Fibroblast of villous mesenchyme (primary cell): ENCODE measurements around the gene CABLES2. TPM values are rescaled to one million over a fixed set of nuclear protein-coding genes. Genes with fewer than 3 reads are reported as not detected.

Experiments used
- DNase-seq: peaks from one replicate; pipeline ENCODE4 v3.0.0-alpha.2; 2010; ENCODE audit warnings: low read depth
- H3K4me3 ChIP-seq: 2 replicates; pipeline ENCODE4 v1.5.1; 2011; ENCODE audit warnings: low read depth, mild to moderate bottlenecking, low read length
- total RNA-seq: library from RNA; depleted of rRNA; stranded (reverse); fragments of >200 nt; gene quantifications from 2 replicates; pipeline ENCODE4 v1.2.3, GENCODE V29; 2012
- TF ChIP-seq, protein P1 (sequence below): IDR thresholded peaks from 2 replicates; pipeline ENCODE4 v1.5.1; 2012; ENCODE audit warnings: low read depth, mild to moderate bottlenecking, low read length; ENCODE audit not compliant: insufficient read depth

The CABLES2 gene
- total RNA-seq, 1 donor = 1.7 TPM

DNA sequence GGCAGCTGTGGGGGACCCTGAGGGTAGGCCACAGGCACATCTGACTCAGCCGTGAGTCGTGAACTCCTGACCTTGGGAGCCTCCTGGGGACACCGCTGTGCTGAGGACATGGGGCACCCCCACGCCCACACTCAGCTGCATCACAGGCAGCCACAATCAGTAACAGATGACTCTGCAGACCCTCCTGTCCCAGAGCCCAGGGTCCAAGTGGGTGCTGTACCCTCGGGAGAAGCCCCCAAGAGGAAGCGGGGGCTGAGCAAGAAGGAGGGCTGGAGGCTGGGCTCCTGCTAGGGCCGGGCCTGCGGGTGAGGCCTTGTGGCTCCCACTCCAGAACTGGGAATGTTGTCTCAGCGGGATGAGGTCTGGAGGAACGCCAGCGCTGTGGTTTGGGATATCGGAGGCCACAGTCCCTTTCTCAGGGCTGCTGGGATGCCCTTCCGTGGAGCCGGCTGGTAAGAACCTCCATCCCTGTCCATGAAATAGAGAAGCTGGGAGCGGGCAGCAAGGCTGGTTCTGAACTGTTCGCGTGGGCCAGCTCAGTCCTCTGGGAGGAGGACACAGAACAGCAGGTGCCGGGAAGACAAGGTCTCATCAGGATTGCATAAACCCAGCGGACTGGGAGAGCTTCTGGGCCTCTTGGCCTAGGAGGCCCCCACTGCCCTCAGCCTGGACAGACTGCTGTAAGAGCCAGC lies 36.8 kb downstream of the CABLES2 start:
- DNase-seq = peak; percentile 91
- no peak overlapping the region for H3K4me3 ChIP-seq
- TF ChIP-seq, protein P1, sequence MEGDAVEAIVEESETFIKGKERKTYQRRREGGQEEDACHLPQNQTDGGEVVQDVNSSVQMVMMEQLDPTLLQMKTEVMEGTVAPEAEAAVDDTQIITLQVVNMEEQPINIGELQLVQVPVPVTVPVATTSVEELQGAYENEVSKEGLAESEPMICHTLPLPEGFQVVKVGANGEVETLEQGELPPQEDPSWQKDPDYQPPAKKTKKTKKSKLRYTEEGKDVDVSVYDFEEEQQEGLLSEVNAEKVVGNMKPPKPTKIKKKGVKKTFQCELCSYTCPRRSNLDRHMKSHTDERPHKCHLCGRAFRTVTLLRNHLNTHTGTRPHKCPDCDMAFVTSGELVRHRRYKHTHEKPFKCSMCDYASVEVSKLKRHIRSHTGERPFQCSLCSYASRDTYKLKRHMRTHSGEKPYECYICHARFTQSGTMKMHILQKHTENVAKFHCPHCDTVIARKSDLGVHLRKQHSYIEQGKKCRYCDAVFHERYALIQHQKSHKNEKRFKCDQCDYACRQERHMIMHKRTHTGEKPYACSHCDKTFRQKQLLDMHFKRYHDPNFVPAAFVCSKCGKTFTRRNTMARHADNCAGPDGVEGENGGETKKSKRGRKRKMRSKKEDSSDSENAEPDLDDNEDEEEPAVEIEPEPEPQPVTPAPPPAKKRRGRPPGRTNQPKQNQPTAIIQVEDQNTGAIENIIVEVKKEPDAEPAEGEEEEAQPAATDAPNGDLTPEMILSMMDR = no peak

- TF ChIP-seq, protein P1 = no peak
- H3K4me3 ChIP-seq = no peak overlapping the region
- no peak for DNase-seq
These were observed 37.3 kb downstream of the CABLES2 start for GRCh38 chr20:62369815-62370114.

DNA sequence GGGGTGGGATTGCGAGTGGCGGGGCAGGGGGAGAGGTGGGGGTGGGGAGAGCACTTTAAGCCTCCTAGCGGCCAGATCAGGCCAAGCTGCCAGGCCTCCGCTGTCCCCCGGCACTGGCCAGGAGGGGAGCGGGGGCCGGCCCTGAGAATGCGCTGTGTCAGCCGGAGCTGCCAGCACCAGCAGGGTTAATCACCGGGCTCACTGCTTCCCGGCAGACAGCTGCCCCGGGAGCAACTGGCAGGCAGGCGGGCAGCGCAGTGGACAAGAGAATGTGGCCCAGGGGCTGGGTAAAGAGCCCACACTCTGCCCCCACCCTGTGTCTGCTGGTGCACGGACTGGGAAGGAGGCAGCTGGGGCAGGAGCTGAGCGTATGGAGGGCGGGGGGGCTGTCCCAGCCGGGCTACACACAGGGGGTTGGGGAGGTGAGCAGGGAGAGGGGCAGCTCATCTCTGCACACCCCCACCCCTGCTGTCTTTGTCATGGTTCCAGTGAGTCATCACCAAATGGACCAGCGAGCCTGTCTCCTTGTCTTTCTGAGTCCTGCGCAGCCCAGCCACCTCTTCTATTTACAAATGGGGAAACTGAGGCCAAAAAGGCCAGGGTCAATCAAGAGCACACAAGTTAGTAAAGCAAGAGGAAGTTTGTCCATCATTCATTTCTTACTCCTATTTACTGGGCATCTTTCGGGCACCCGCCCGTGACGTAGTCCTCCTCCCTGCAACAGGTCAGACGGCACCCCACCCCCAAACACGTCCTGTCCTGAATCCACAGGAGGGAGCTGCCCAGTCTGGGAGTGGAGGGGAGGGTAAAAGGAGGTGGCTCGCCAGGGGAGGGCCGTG lies 37.9 kb downstream of the CABLES2 start:
- peak; percentile 73 for DNase-seq
- TF ChIP-seq, protein P1 = peak; percentile 33
- H3K4me3 ChIP-seq = peak overlapping the region; percentile 33

DNA sequence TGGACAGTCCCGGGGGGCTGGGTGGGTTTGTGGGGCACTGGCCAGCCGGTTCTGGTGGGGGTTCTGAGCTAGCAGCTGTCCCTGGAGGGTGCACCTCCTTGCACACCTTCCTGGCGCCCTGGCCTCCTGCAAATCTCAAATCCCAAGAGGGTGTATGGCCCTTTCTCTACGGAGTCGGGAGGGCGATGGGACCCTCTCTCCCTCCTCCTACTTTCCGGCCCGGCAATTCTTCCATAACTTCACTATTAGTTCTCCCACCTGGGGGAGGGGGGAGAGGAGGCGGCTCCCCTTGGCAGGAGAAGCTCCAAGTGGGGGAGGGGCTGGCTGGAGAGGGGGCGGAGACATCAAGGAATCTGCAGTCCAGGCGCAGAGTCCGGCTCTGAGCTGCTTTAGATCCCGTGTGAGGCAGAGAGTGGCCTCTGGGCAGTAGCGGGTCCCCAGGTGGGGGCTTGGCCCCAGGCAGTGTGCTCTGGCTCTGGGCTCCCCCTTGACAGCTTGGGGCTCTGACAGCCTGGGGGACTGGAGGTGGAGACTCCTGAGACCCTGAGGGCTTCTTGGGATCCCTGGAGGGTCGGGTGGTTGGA lies 38.6 kb downstream of the CABLES2 start:
- no peak for DNase-seq
- H3K4me3 ChIP-seq = peak overlapping the region; percentile 33
- TF ChIP-seq, protein P1 = no peak

GRCh38 chr20:62367633-62368391 lies 39.3 kb downstream of the CABLES2 start:
- DNase-seq = no peak
- TF ChIP-seq, protein P1 = no peak
- H3K4me3 ChIP-seq = peak overlapping the region; percentile 44

DNA sequence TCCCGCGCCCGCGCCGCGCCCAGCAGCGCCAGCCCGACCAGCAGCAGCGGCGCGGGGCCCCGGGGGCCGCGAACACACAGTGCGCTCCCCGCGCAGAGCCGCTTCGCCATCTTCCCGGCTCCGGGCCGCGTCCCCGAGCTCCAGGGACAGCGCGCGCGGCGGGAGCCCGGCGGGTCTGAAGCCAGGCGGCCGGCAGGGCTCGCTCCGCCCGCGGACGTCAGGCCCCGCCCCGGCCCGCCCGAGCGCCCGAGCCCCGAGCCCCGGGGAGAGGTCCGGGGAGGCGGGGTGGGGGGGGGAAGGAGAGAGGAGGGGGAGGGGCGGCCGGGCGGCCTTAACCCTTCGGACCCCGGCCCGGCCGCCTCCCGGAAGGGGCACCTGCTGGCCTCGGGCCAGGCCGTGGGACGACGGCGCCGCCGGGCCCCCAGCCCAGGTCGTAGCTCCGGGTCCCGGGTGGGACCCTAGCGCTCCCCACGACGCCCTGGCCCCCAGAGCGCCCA lies 39.9 kb downstream of the CABLES2 start, which contains the start of gene LAMA5:
Gene LAMA5, minus strand, starts transcription at position 177 of the 497 bp plus-strand sequence. Its CDS starts 67 bp downstream, at position 110.
- TF ChIP-seq, protein P1 = no peak
- H3K4me3 ChIP-seq = peak within 1 kb of the TSS; percentile 77
- DNase-seq = peak; percentile 45
